ENCODE data around the gene RUVBL1. TPM values are rescaled to one million over a fixed set of nuclear protein-coding genes. Genes with fewer than 3 reads are reported as not detected.

Gene RUVBL1
- total RNA-seq, 1 experiment from 2014 or later: 94.9 TPM

DNA sequence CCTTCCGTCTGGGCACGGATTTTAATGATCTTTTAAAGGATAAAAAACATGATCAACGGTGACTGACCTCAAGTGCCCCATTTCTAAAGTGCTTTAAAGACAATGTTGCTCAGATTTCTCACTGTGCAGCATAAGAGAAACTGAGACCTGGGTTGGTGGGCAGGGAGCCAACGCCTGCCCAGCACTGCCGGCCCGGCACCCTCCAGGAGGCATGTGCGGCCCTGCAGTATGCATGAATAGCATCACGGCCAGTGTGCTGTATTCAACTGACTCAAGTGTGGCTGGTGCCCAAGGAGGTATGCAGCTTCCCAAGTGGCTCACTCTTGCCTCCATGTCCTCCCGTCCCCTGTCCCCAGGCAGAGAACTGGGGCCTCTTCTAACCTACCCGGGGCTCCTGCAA, 41.1 kb downstream of the RUVBL1 start:
- Histone ChIP-seq H3K4me2 (ENCODE audit: low read length) (no peak overlapping the region), H3K9me2 (replicated peaks; ENCODE audit: low read length) (no peaks in the 10 kb centered on the region), H3K4me3 (ENCODE audit: low read length) (no peak overlapping the region), H2AFZ (ENCODE audit: low read length) (no peak overlapping the region), H3F3A (ENCODE audit: low read length, unreplicated experiment) (no peaks in the 10 kb centered on the region), H3K27me3 (ENCODE audit: low read length) (no peaks in the 10 kb centered on the region), H3K9ac (ENCODE audit: low read length) (no peak overlapping the region), H3K79me2 (ENCODE audit: low read length) (no peaks in the 10 kb centered on the region), H3K4me1 (ENCODE audit: insufficient read depth, low read length) (peaks cover 13% of the 10 kb centered on the region), H3K9me3 (ENCODE audit: low read length) (no peaks in the 10 kb centered on the region), H4K20me1 (ENCODE audit: low read length) (no peaks in the 10 kb centered on the region), H3K36me3 (ENCODE audit: low read depth, low read length) (peaks cover 8% of the 10 kb centered on the region; the same call in 1 of the 2 replicates), H3K27ac (ENCODE audit: low read length) (no peak overlapping the region)
- POLR2A ChIA-PET (ENCODE audit: unreplicated experiment): no interaction called here
- CTCF ChIA-PET: interaction anchor here (0.5 kb wide), 1 partner anchor 52 kb away, joined by 4 read pairs; no protein-coding TSS in a partner anchor
- ATAC-seq: no peak
- DNase-seq: no peak
- intact Hi-C loops (cut with micrococcal nuclease): no loop called here
- TF ChIP-seq, protein P1, sequence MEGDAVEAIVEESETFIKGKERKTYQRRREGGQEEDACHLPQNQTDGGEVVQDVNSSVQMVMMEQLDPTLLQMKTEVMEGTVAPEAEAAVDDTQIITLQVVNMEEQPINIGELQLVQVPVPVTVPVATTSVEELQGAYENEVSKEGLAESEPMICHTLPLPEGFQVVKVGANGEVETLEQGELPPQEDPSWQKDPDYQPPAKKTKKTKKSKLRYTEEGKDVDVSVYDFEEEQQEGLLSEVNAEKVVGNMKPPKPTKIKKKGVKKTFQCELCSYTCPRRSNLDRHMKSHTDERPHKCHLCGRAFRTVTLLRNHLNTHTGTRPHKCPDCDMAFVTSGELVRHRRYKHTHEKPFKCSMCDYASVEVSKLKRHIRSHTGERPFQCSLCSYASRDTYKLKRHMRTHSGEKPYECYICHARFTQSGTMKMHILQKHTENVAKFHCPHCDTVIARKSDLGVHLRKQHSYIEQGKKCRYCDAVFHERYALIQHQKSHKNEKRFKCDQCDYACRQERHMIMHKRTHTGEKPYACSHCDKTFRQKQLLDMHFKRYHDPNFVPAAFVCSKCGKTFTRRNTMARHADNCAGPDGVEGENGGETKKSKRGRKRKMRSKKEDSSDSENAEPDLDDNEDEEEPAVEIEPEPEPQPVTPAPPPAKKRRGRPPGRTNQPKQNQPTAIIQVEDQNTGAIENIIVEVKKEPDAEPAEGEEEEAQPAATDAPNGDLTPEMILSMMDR (conservative IDR thresholded peaks at IDR 0.05; ENCODE audit: low read depth, low read length): no peak
- TF ChIP-seq EZH2phosphoT487 (IDR thresholded peaks at IDR 0.05; ENCODE audit: borderline replicate concordance, low read length) (no peak), EZH2 (IDR thresholded peaks at IDR 0.05; ENCODE audit: low read length, unreplicated experiment) (no peak)
- no TSS peak for BruUV-seq (replicated peaks)

- H3K4me3 ChIP-seq (ENCODE audit: low read length): no peak overlapping the region
- no peak overlapping the region for H3K9ac ChIP-seq (ENCODE audit: low read length)
- no peaks in the 10 kb centered on the region for H3K9me3 ChIP-seq (ENCODE audit: low read length)
- intact Hi-C loops (cut with micrococcal nuclease): no loop called here
- H3K9me2 ChIP-seq (replicated peaks; ENCODE audit: low read length): no peaks in the 10 kb centered on the region
- peak; percentile 49 for DNase-seq
- no peak overlapping the region for H3K27ac ChIP-seq (ENCODE audit: low read length)
- ChIA-PET POLR2A (ENCODE audit: unreplicated experiment) (interaction anchor here (0.6 kb wide), 1 partner anchor 71 kb away, joined by 4 read pairs; no protein-coding TSS in a partner anchor), CTCF (interaction anchor here (0.6 kb wide), 1 partner anchor 51 kb away, joined by 3 read pairs; no protein-coding TSS in a partner anchor)
- TF ChIP-seq EZH2phosphoT487 (IDR thresholded peaks at IDR 0.05; ENCODE audit: borderline replicate concordance, low read length) (no peak), EZH2 (IDR thresholded peaks at IDR 0.05; ENCODE audit: low read length, unreplicated experiment) (no peak)
- TF ChIP-seq, protein P1 (conservative IDR thresholded peaks at IDR 0.05; ENCODE audit: low read depth, low read length): no peak
- no peaks in the 10 kb centered on the region for H3K27me3 ChIP-seq (ENCODE audit: low read length)
- H3K79me2 ChIP-seq (ENCODE audit: low read length): no peaks in the 10 kb centered on the region
- no TSS peak for BruUV-seq (replicated peaks)
- H2AFZ ChIP-seq (ENCODE audit: low read length): no peak overlapping the region
- peaks cover 13% of the 10 kb centered on the region for H3K4me1 ChIP-seq (ENCODE audit: insufficient read depth, low read length)
- no peaks in the 10 kb centered on the region for H3F3A ChIP-seq (ENCODE audit: low read length, unreplicated experiment)
- H3K4me2 ChIP-seq (ENCODE audit: low read length): no peak overlapping the region
- no peaks in the 10 kb centered on the region for H4K20me1 ChIP-seq (ENCODE audit: low read length)
- peak; percentile 45 for ATAC-seq
- peaks cover 8% of the 10 kb centered on the region; the same call in 1 of the 2 replicates for H3K36me3 ChIP-seq (ENCODE audit: low read depth, low read length)
Observed at GRCh38 chr3:128081846-128082245, 41.8 kb downstream of the RUVBL1 start.

GRCh38 chr3:128081226-128081625, 42.4 kb downstream of the RUVBL1 start:
- Histone ChIP-seq H3K36me3 (ENCODE audit: low read depth, low read length) (peaks cover 8% of the 10 kb centered on the region; the same call in 1 of the 2 replicates), H3K4me2 (ENCODE audit: low read length) (no peak overlapping the region), H3K27me3 (ENCODE audit: low read length) (no peaks in the 10 kb centered on the region), H3K9me3 (ENCODE audit: low read length) (no peaks in the 10 kb centered on the region), H3K4me1 (ENCODE audit: insufficient read depth, low read length) (peaks cover 13% of the 10 kb centered on the region), H3K79me2 (ENCODE audit: low read length) (no peaks in the 10 kb centered on the region), H4K20me1 (ENCODE audit: low read length) (no peaks in the 10 kb centered on the region), H3K27ac (ENCODE audit: low read length) (no peak overlapping the region), H2AFZ (ENCODE audit: low read length) (no peak overlapping the region), H3K9ac (ENCODE audit: low read length) (no peak overlapping the region), H3F3A (ENCODE audit: low read length, unreplicated experiment) (no peaks in the 10 kb centered on the region), H3K9me2 (replicated peaks; ENCODE audit: low read length) (no peaks in the 10 kb centered on the region), H3K4me3 (ENCODE audit: low read length) (no peak overlapping the region)
- DNase-seq (no peak), ATAC-seq (no peak)
- BruUV-seq (replicated peaks): no TSS peak
- intact Hi-C loops (cut with micrococcal nuclease): no loop called here
- POLR2A ChIA-PET (ENCODE audit: unreplicated experiment): interaction anchor here (0.6 kb wide), 1 partner anchor 72 kb away, joined by 4 read pairs; no protein-coding TSS in a partner anchor
- no peak for TF ChIP-seq EZH2phosphoT487 (IDR thresholded peaks at IDR 0.05; ENCODE audit: borderline replicate concordance, low read length)
- TF ChIP-seq, protein P1 (conservative IDR thresholded peaks at IDR 0.05; ENCODE audit: low read depth, low read length): no peak
- TF ChIP-seq EZH2 (IDR thresholded peaks at IDR 0.05; ENCODE audit: low read length, unreplicated experiment): no peak
- CTCF ChIA-PET: interaction anchor here (0.6 kb wide), 1 partner anchor 52 kb away, joined by 3 read pairs; no protein-coding TSS in a partner anchor

Measured in PC-3 (cell line).